Inflammatory macrophage treated with lipopolysaccharide for 4 hours (primary cell): Measurements from ENCODE around the gene OR5AC2.
A peak's percentile ranks its signal among the peaks of the same experiment; 100 is the strongest.

ENCODE experiments used
- DNase-seq: peaks from one replicate; pipeline ENCODE4 v3.0.0-alpha.2; 2020

The OR5AC2 gene

GRCh38 chr3:98086873-98087272 is at the start of gene OR5AC2:
Gene OR5AC2 (plus strand): TSS chr3:98087173. CDS start chr3:98087173, 0 bp downstream.
- no peak for DNase-seq

GRCh38 chr3:98038286-98038685 is 48.7 kb upstream of the OR5AC2 start:
- DNase-seq: no peak

GRCh38 chr3:98038876-98039275 is 48.1 kb upstream of the OR5AC2 start:
- DNase-seq: no peak

- DNase-seq: peak; percentile 72
Measured at GRCh38 chr3:98039322-98040024, 47.5 kb upstream of the OR5AC2 start.

GRCh38 chr3:98041350-98041749 is 45.6 kb upstream of the OR5AC2 start:
- DNase-seq: no peak

GRCh38 chr3:98048586-98048985 is 38.4 kb upstream of the OR5AC2 start:
- peak; percentile 58 for DNase-seq

GRCh38 chr3:98049271-98049670 is 37.7 kb upstream of the OR5AC2 start:
- no peak for DNase-seq

- DNase-seq: no peak
Measured at GRCh38 chr3:98056035-98056434, 30.9 kb upstream of the OR5AC2 start.

- DNase-seq: no peak
Measured at GRCh38 chr3:98057631-98058030, 29.3 kb upstream of the OR5AC2 start.

- peak; percentile 28 for DNase-seq
Measured at GRCh38 chr3:98058244-98058960, 28.6 kb upstream of the OR5AC2 start.

GRCh38 chr3:98068824-98069223 is 18.1 kb upstream of the OR5AC2 start:
- no peak for DNase-seq

- no peak for DNase-seq
Measured at GRCh38 chr3:98070840-98071239, 16.1 kb upstream of the OR5AC2 start.

- no peak for DNase-seq
Measured at GRCh38 chr3:98073486-98073885, 13.5 kb upstream of the OR5AC2 start.

- no peak for DNase-seq
Measured at GRCh38 chr3:98095882-98096281, 8.9 kb downstream of the OR5AC2 start.

GRCh38 chr3:98099848-98100247 is 12.9 kb downstream of the OR5AC2 start:
- no peak for DNase-seq

GRCh38 chr3:98108162-98108561 is 21.2 kb downstream of the OR5AC2 start:
- DNase-seq: no peak

- DNase-seq: no peak
Measured at GRCh38 chr3:98109807-98110549, 23.0 kb downstream of the OR5AC2 start.

GRCh38 chr3:98110550-98110908 is 23.6 kb downstream of the OR5AC2 start:
- DNase-seq: no peak

- no peak for DNase-seq
Measured at GRCh38 chr3:98114264-98114663, 27.3 kb downstream of the OR5AC2 start.

GRCh38 chr3:98115717-98116116 is 28.7 kb downstream of the OR5AC2 start:
- no peak for DNase-seq

- DNase-seq: no peak
Measured at GRCh38 chr3:98130421-98130820, 43.4 kb downstream of the OR5AC2 start, which contains the start of gene OR5H1. Gene OR5H1 (plus strand): TSS chr3:98130721. CDS start chr3:98132698, 1,977 bp downstream.

- no peak for DNase-seq
Measured at GRCh38 chr3:98136631-98137030, 49.7 kb downstream of the OR5AC2 start.
